HG02852 (cell line): Measurements from ENCODE around the gene MFGE8.

Source experiments
- ATAC-seq: cut with Tn5 transposase; IDR thresholded peaks from one replicate; pipeline ENCODE4 v1.9.1; 2021; ENCODE audit warnings: mild to moderate bottlenecking, moderate library complexity; ENCODE audit not compliant: unreplicated experiment

The MFGE8 gene

GRCh38 chr15:88874684-88875083 is 38.5 kb downstream of the MFGE8 start:
- no peak for ATAC-seq

DNA sequence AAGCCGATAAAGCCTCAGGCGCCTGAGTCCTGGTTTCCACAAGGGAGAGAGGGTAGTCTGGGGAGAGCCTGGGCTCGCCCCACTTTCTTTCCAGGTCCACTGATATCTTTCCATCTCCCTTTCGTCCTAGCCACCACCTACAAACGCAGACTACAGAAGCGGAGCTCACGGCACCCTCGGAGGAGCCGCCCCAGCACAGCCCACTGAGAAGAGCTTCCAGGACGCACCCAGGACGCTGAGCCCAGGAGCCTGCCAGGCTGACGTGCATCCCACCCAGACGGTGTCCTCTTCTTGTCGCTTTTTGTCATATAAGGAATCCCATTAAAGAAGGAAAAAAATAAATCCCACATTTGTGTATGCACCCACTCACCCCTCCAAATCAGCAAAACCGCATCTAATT is 38.9 kb downstream of the MFGE8 start:
- ATAC-seq, result no peak

- ATAC-seq, result no peak
Measured at GRCh38 chr15:88873786-88874185, 39.4 kb downstream of the MFGE8 start.

DNA sequence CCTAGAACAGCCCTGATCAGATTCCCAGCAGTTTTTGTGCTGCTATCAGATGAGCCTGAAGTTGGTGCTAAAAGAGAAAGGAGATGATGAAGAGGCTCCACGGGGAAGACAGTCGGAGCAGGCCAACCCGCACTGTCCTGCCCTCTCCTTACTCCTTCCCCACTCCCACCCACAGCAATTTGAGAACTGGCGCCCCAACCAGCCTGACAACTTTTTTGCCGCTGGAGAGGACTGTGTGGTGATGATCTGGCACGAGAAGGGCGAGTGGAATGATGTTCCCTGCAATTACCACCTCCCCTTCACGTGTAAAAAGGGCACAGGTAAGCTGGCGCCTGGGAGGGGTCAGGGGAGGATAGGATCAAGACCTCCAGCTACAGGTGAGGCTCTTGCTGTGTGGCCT is 40.5 kb downstream of the MFGE8 start:
- ATAC-seq, result no peak

- no peak for ATAC-seq
Measured at GRCh38 chr15:88872106-88872505, 41.1 kb downstream of the MFGE8 start.

DNA sequence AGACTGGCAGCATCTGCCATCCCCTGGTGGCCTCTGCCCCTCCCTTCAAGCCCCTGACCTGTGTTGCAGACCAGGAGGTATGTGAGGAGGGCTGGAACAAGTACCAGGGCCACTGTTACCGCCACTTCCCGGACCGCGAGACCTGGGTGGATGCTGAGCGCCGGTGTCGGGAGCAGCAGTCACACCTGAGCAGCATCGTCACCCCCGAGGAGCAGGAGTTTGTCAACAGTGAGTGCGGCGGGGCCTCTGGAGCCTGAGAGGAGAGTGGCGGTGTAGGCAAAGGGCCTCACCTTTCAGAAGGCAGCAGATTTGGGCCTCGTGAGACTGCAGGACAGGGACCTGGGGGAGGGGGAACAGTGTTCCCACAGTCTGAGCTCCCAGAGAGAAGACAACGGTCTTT is 41.9 kb downstream of the MFGE8 start:
- ATAC-seq, result no peak

- no peak for ATAC-seq
Measured at GRCh38 chr15:88866295-88866881, 46.8 kb downstream of the MFGE8 start.

- no peak for ATAC-seq
Measured at GRCh38 chr15:88865498-88866099, 47.6 kb downstream of the MFGE8 start.

- ATAC-seq, result no peak
Measured at GRCh38 chr15:88864861-88865497, 48.2 kb downstream of the MFGE8 start.

GRCh38 chr15:88863412-88863811 is 49.8 kb downstream of the MFGE8 start:
- no peak for ATAC-seq

DNA sequence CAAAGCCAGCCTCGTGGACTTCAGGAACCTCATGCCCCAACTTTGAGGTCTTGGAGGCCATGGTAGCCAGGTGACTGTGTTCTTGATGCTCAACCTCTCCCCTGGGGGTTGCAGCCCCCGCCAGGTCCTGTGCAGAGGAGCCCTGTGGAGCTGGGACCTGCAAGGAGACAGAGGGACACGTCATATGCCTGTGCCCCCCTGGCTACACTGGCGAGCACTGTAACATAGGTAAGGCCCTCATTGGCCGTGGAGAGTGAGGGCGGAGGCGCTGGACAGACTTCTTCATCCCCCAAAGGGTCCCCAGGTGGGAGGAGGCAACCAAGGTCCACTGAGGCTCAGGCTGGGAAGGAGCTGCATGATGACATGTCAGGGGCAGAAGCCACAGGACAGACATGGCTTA is 53.0 kb downstream of the MFGE8 start:
- no peak for ATAC-seq

DNA sequence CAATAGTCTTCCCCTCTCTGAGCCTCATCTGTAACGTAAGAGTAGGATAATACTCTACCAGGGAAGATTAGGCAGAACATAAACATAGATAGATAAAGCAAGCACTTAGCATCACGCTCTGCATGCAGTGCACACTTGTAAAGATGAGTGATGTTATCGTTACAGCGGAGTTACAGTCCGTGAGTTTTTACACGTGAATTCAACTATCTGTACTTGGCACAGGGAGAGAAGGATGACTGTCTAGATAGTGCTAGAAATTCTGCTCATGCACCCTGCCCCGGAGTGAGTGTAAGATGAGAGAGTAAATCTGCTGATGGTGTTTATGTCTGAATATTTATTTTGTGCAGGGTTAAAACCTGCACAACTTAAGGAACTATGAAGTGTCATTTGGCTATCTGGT is 53.6 kb downstream of the MFGE8 start:
- no peak for ATAC-seq

- ATAC-seq, result no peak
Measured at GRCh38 chr15:88858934-88859333, 54.2 kb downstream of the MFGE8 start.

- ATAC-seq, result no peak
Measured at GRCh38 chr15:88852476-88852875, 60.7 kb downstream of the MFGE8 start.

- ATAC-seq, result no peak
Measured at GRCh38 chr15:88849376-88850072, 63.7 kb downstream of the MFGE8 start.
